IMR-90 (cell line): ENCODE data around the gene ST6GAL2. TPM values are rescaled to one million over a fixed set of nuclear protein-coding genes. Genes with fewer than 3 reads are reported as not detected.

Source experiments
- ATAC-seq: fragments of 200-7000 bp; cut with Tn5 transposase; 2 replicates; pipeline ENCODE4 v1.9.1; 2020; ENCODE audit warnings: low read depth, mild to moderate bottlenecking, moderate library complexity
- BruUV-seq: library from RNA; stranded (reverse); fragments of 400-500 nt; replicated peaks from 2 replicates; lab custom pipeline; 2021; lab: Mats Ljungman, UMichigan
- CTCF ChIA-PET: fragments of 300-600 bp; formaldehyde crosslinking; extraction: SDS; loops from one replicate; lab custom pipeline; 2021; ENCODE audit warnings: antibody characterized with exemption; lab: Yijun Ruan, JAX
- POLR2A ChIA-PET: fragments of 300-600 bp; sonication (Branson Sonifier 250); formaldehyde crosslinking; loops from one replicate; lab custom pipeline; 2022; ENCODE audit warnings: antibody characterized with exemption; ENCODE audit not compliant: unreplicated experiment; lab: Charles Lee
- DNase-seq: peaks from one replicate; pipeline ENCODE4 v3.0.0; 2013
- H2AFZ ChIP-seq: replicated peaks from 2 replicates; pipeline ENCODE3; 2013; ENCODE audit warnings: low read length, mild to moderate bottlenecking; ENCODE audit not compliant: poor library complexity
- H2AK5ac ChIP-seq: 2 replicates; pipeline ENCODE4 v1.6.1; 2013; ENCODE audit warnings: low read depth, low read length, inconsistent platforms
- H2AK9ac ChIP-seq: replicated peaks from 2 replicates; pipeline ENCODE3; 2013; ENCODE audit warnings: mild to moderate bottlenecking, low read depth, low read length, moderate library complexity; ENCODE audit not compliant: poor library complexity
- H2BK120ac ChIP-seq: 2 replicates; pipeline ENCODE4 v1.6.1; 2013; ENCODE audit warnings: low read depth, low read length, inconsistent platforms
- H2BK15ac ChIP-seq: 3 replicates; pipeline ENCODE4 v1.6.1; 2013; ENCODE audit warnings: low read depth, low read length, inconsistent platforms
- H2BK20ac ChIP-seq: 2 replicates; pipeline ENCODE4 v1.6.1; 2013; ENCODE audit warnings: low read depth, mild to moderate bottlenecking, inconsistent platforms, low read length, moderate library complexity
- H2BK5ac ChIP-seq: 2 replicates; pipeline ENCODE4 v1.6.1; 2013; ENCODE audit warnings: mild to moderate bottlenecking, low read depth, low read length, inconsistent platforms; ENCODE audit not compliant: poor library complexity, severe bottlenecking
- H3K14ac ChIP-seq: replicated peaks from 2 replicates; pipeline ENCODE4 v1.6.1; 2013; ENCODE audit warnings: low read depth, low read length, inconsistent platforms
- H3K18ac ChIP-seq: 2 replicates; pipeline ENCODE4 v1.6.1; 2013; ENCODE audit warnings: low read depth, low read length, control low read depth
- H3K23ac ChIP-seq: 2 replicates; pipeline ENCODE4 v1.6.1; 2013; ENCODE audit warnings: low read depth, low read length, inconsistent platforms
- H3K27ac ChIP-seq: 2 replicates; pipeline ENCODE4 v1.5.1; 2013; ENCODE audit warnings: mild to moderate bottlenecking, control low read depth, low read length; ENCODE audit not compliant: insufficient read depth
- H3K27me3 ChIP-seq: 2 replicates; pipeline ENCODE4 v1.6.1; 2013; ENCODE audit warnings: low read length; ENCODE audit not compliant: control insufficient read depth, insufficient read depth
- H3K36me3 ChIP-seq: 2 replicates; pipeline ENCODE4 v1.6.1; 2013; ENCODE audit warnings: low read length, mixed read lengths; ENCODE audit not compliant: control insufficient read depth, insufficient read depth
- H3K4ac ChIP-seq: 2 replicates; pipeline ENCODE4 v1.6.1; 2013; ENCODE audit warnings: low read depth, low read length, inconsistent platforms
- H3K4me1 ChIP-seq: 2 replicates; pipeline ENCODE4 v1.6.1; 2013; ENCODE audit warnings: low read length, mixed read lengths; ENCODE audit not compliant: control insufficient read depth, insufficient read depth
- H3K4me2 ChIP-seq: 2 replicates; pipeline ENCODE4 v1.6.1; 2013; ENCODE audit warnings: low read depth, mild to moderate bottlenecking, control low read depth, low read length, moderate library complexity
- H3K4me3 ChIP-seq: 2 replicates; pipeline ENCODE4 v1.5.1; 2013; ENCODE audit warnings: low read depth, mild to moderate bottlenecking, control low read depth, low read length, moderate library complexity; ENCODE audit not compliant: insufficient read depth
- H3K56ac ChIP-seq: 2 replicates; pipeline ENCODE4 v1.6.1; 2013; ENCODE audit warnings: low read length, inconsistent platforms; ENCODE audit not compliant: insufficient read depth; ENCODE audit errors: extremely low read depth
- H3K79me1 ChIP-seq, 2 experiments: 2 replicates each; pipeline ENCODE4 v1.6.1; 2013; ENCODE audit warnings: low read length in 2 of 2, inconsistent platforms in 1 of 2, low read depth in 1 of 2
- H3K9ac ChIP-seq: 2 replicates; pipeline ENCODE4 v1.6.1; 2013; ENCODE audit warnings: low read depth, low read length, control low read depth
- H3K9me1 ChIP-seq: 2 replicates; pipeline ENCODE4 v1.6.1; 2013; ENCODE audit warnings: low read length, inconsistent platforms; ENCODE audit not compliant: insufficient read depth
- H3K9me3 ChIP-seq: 2 replicates; pipeline ENCODE4 v1.6.1; 2013; ENCODE audit warnings: low read length; ENCODE audit not compliant: control insufficient read depth, insufficient read depth
- H4K20me1 ChIP-seq: 2 replicates; pipeline ENCODE4 v1.6.1; 2013; ENCODE audit warnings: low read length, inconsistent platforms; ENCODE audit not compliant: insufficient read depth
- H4K5ac ChIP-seq: 2 replicates; pipeline ENCODE4 v1.6.1; 2013; ENCODE audit warnings: mild to moderate bottlenecking, low read depth, low read length, control low read depth
- H4K8ac ChIP-seq, 2 experiments: 2 replicates each; pipeline ENCODE4 v1.6.1; 2013; ENCODE audit warnings: low read depth in 2 of 2, low read length in 2 of 2, control low read depth in 1 of 2, inconsistent platforms in 1 of 2
- H4K91ac ChIP-seq: 2 replicates; pipeline ENCODE4 v1.6.1; 2013; ENCODE audit warnings: low read depth, low read length, inconsistent platforms; ENCODE audit not compliant: insufficient read depth
- BHLHE40 ChIP-seq: fragments of 150-350 bp; IDR thresholded peaks from 2 replicates; pipeline ENCODE4 v1.6.1; 2016; ENCODE audit warnings: mild to moderate bottlenecking, low read depth, low read length
- CEBPB ChIP-seq: IDR thresholded peaks from 2 replicates; pipeline ENCODE4 v1.6.1; 2012; ENCODE audit warnings: low read depth, low read length, improper control_type of control experiment
- CHD1 ChIP-seq: IDR thresholded peaks from 2 replicates; pipeline ENCODE4 v1.6.1; 2012; ENCODE audit warnings: low read depth, low read length, improper control_type of control experiment
- FOS ChIP-seq: fragments of 150-350 bp; IDR thresholded peaks from 2 replicates; pipeline ENCODE4 v1.6.1; 2016; ENCODE audit warnings: low read depth, low read length
- MAFK ChIP-seq: IDR thresholded peaks from 2 replicates; pipeline ENCODE4 v1.6.1; 2012; ENCODE audit warnings: low read depth, low read length, improper control_type of control experiment
- MAZ ChIP-seq: IDR thresholded peaks from 2 replicates; pipeline ENCODE4 v1.6.1; 2012; ENCODE audit warnings: low read depth, mild to moderate bottlenecking, low read length, improper control_type of control experiment, moderate library complexity, borderline replicate concordance
- NFE2L2 ChIP-seq: fragments of 150-350 bp; IDR thresholded peaks from 2 replicates; pipeline ENCODE4 v1.6.1; 2016; ENCODE audit warnings: low read depth, mild to moderate bottlenecking, low read length
- POLR2A ChIP-seq: IDR thresholded peaks from 2 replicates; pipeline ENCODE4 v1.6.1; 2012; ENCODE audit warnings: mild to moderate bottlenecking, low read depth, low read length
- RCOR1 ChIP-seq: IDR thresholded peaks from 2 replicates; pipeline ENCODE4 v1.6.1; 2012; ENCODE audit warnings: mild to moderate bottlenecking, low read length, improper control_type of control experiment; ENCODE audit not compliant: insufficient replicate concordance
- RFX5 ChIP-seq: IDR thresholded peaks from 2 replicates; pipeline ENCODE4 v1.8.0; 2012; ENCODE audit warnings: low read depth, mild to moderate bottlenecking, low read length, moderate library complexity
- SMC3 ChIP-seq: fragments of 150-350 bp; IDR thresholded peaks from 2 replicates; pipeline ENCODE4 v1.6.1; 2016; ENCODE audit warnings: low read depth, mild to moderate bottlenecking, antibody characterized with exemption, low read length, moderate library complexity
- WGBS, 2 experiments: methylation state at CpG; one replicate each; pipeline versions ENCODE4 v1.1.5 to v1.1.7; 2013; ENCODE audit warnings: missing lambda C conversion rate in 2 of 2; ENCODE audit not compliant: insufficient read length in 1 of 2; ENCODE audit errors: extremely low coverage in 2 of 2; 5-methylcytosine and 5-hydroxymethylcytosine counted together
- dilution Hi-C: fragments of 300-500 bp; cut with HindIII; formaldehyde crosslinking; loops from one replicate; pipeline ENCODE4 v1.14.3; 2018; ENCODE audit warnings: low sequenced_read_pairs; ENCODE audit not compliant: unreplicated experiment
- in situ Hi-C: fragments of 300-500 bp; cut with MboI; formaldehyde crosslinking; loops from 3 replicates; pipeline ENCODE4 v1.14.3; 2019; ENCODE audit warnings: low sequenced_read_pairs, inconsistent platforms, mixed read lengths
- intact Hi-C: fragments of 100-400 bp; cut with micrococcal nuclease; formaldehyde crosslinking; loops from 2 replicates; pipeline ENCODE4 v1.10.0; 2022
- polyA plus RNA-seq, 3 experiments: library from polyadenylated mRNA; depleted of rRNA; stranded (reverse); fragments of >200 nt; gene quantifications; 2 replicates each; pipeline ENCODE4 v1.2.3, GENCODE V29; 2012; ENCODE audit warnings: low replicate concordance in 1 of 3
- total RNA-seq: library from RNA; depleted of rRNA; stranded (reverse); fragments of >200 nt; gene quantifications from 2 replicates; pipeline ENCODE4 v1.2.3, GENCODE V29; 2012
- TF ChIP-seq, protein P1 (sequence below): fragments of 150-350 bp; IDR thresholded peaks from 2 replicates; pipeline ENCODE4 v1.6.1; 2016; ENCODE audit warnings: low read depth, mild to moderate bottlenecking, low read length, moderate library complexity, borderline replicate concordance
- TF ChIP-seq, protein P2 (sequence below): conservative IDR thresholded peaks from 2 replicates; pipeline ENCODE4 v1.5.1; 2012; ENCODE audit warnings: mild to moderate bottlenecking, low read depth, low read length, improper control_type of control experiment
- TF ChIP-seq, protein P3 (sequence below): fragments of 150-350 bp; IDR thresholded peaks from 2 replicates; pipeline ENCODE4 v1.6.1; 2017; ENCODE audit warnings: mild to moderate bottlenecking, antibody characterized with exemption, low read length, low read depth

ST6GAL2 gene
- total and polyA plus RNA-seq, 2 of the 4 experiments (the other 2 are of a cell fraction): not detected

DNA sequence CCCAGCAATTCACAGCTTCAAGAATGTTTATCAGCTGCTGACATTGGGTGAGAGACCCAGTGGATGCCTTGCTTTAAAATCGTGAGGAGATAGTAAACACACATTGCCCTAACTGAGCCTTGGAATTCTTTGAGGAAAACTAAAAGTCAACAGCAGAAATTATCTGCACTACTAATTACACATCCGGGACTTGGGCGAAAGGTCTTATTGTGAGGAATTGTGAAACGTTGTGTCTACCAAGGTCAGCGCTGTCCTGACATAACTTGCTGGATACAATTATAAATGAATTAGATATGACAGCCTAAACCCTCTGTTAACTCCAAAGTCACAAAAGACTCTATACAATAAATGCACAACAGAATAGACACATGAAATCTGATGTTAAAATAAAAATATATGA lies 121.4 kb downstream of the ST6GAL2 start:
- no peak overlapping the region for H2AK5ac ChIP-seq
- H3K27me3 ChIP-seq: no peaks in the 10 kb centered on the region
- no peak overlapping the region for H3K9ac ChIP-seq
- intact Hi-C loops (no loop called here), in situ Hi-C loops (no loop called here), dilution Hi-C loops (no loop called here)
- no peaks in the 10 kb centered on the region for H3K4me1 ChIP-seq
- ATAC-seq (no peak), DNase-seq (no peak)
- H3K4me3 ChIP-seq: no peak overlapping the region
- no peak overlapping the region for H2BK5ac ChIP-seq
- H2BK20ac ChIP-seq: no peak overlapping the region
- no peak overlapping the region for H3K56ac ChIP-seq
- no peaks in the 10 kb centered on the region for H3K79me1 ChIP-seq
- no peak overlapping the region for H2AFZ ChIP-seq
- no peak overlapping the region for H4K5ac ChIP-seq
- no peak overlapping the region for H4K8ac ChIP-seq
- H2AK9ac ChIP-seq: no peak overlapping the region
- H3K14ac ChIP-seq: no peak overlapping the region
- no peak overlapping the region for H3K4ac ChIP-seq
- H4K20me1 ChIP-seq: no peaks in the 10 kb centered on the region
- H3K9me3 ChIP-seq: peaks cover 7% of the 10 kb centered on the region; the same call in 1 of the 2 replicates
- ChIA-PET CTCF (no interaction called here), POLR2A (no interaction called here)
- no TSS peak for BruUV-seq
- no peak overlapping the region for H3K23ac ChIP-seq
- no peaks in the 10 kb centered on the region for H3K9me1 ChIP-seq
- no peak overlapping the region for H3K18ac ChIP-seq
- H3K27ac ChIP-seq: no peak overlapping the region
- H3K36me3 ChIP-seq: no peaks in the 10 kb centered on the region
- no peak overlapping the region for H2BK15ac ChIP-seq
- no peak overlapping the region for H2BK120ac ChIP-seq
- TF ChIP-seq SMC3: no peak
- no peak for TF ChIP-seq RCOR1
- no peak for TF ChIP-seq POLR2A
- no peak for TF ChIP-seq CHD1
- TF ChIP-seq, protein P1, sequence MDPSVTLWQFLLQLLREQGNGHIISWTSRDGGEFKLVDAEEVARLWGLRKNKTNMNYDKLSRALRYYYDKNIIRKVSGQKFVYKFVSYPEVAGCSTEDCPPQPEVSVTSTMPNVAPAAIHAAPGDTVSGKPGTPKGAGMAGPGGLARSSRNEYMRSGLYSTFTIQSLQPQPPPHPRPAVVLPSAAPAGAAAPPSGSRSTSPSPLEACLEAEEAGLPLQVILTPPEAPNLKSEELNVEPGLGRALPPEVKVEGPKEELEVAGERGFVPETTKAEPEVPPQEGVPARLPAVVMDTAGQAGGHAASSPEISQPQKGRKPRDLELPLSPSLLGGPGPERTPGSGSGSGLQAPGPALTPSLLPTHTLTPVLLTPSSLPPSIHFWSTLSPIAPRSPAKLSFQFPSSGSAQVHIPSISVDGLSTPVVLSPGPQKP: no peak
- no peak for TF ChIP-seq NFE2L2
- TF ChIP-seq BHLHE40: no peak
- TF ChIP-seq, protein P2, sequence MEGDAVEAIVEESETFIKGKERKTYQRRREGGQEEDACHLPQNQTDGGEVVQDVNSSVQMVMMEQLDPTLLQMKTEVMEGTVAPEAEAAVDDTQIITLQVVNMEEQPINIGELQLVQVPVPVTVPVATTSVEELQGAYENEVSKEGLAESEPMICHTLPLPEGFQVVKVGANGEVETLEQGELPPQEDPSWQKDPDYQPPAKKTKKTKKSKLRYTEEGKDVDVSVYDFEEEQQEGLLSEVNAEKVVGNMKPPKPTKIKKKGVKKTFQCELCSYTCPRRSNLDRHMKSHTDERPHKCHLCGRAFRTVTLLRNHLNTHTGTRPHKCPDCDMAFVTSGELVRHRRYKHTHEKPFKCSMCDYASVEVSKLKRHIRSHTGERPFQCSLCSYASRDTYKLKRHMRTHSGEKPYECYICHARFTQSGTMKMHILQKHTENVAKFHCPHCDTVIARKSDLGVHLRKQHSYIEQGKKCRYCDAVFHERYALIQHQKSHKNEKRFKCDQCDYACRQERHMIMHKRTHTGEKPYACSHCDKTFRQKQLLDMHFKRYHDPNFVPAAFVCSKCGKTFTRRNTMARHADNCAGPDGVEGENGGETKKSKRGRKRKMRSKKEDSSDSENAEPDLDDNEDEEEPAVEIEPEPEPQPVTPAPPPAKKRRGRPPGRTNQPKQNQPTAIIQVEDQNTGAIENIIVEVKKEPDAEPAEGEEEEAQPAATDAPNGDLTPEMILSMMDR: no peak
- TF ChIP-seq FOS: no peak
- no peak for TF ChIP-seq MAZ
- TF ChIP-seq, protein P3, sequence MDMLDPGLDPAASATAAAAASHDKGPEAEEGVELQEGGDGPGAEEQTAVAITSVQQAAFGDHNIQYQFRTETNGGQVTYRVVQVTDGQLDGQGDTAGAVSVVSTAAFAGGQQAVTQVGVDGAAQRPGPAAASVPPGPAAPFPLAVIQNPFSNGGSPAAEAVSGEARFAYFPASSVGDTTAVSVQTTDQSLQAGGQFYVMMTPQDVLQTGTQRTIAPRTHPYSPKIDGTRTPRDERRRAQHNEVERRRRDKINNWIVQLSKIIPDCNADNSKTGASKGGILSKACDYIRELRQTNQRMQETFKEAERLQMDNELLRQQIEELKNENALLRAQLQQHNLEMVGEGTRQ: no peak
- TF ChIP-seq CEBPB: no peak
- TF ChIP-seq RFX5: no peak
- no peak for TF ChIP-seq MAFK
- H4K91ac ChIP-seq: no peak overlapping the region
- no peak overlapping the region for H3K4me2 ChIP-seq
- WGBS, 2 experiments: no CpG with 5 or more reads among the region's 5 CpGs
